ENCODE results near the gene SYNGR1.

SYNGR1 gene

DNA sequence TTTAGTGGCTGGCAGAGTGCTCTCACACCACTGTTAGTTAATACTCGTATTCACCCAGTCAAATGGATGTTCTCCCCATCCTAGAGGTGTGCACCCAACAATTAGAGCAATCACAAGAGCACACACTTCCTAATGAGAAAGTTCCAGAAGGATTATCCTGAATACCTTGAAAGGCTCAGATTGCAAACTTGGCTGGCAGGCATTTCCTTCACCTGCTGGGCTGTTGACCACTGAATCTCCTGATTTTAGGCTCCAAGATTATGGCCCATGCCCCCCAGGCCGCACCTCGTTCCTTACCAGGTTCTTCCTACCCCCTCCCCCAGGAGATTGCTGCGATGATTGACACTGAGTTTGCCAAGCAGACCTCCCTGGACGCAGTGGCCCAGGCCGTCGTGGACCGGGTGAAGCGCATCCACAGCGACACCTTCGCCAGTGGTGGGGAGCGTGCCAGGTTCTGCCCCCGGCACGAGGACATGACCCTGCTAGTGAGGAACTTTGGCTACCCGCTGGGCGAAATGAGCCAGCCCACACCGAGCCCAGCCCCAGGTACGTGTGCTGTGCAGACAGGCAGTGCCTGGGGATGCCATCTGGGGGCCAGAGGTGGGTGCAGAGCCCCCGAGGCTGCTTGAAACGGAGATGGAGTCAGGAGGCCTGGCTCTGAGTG is 76.7 kb downstream of the SYNGR1 start:
- in situ Hi-C loops (cut with MboI; ENCODE audit: low sequenced_read_pairs), result no loop called here

DNA sequence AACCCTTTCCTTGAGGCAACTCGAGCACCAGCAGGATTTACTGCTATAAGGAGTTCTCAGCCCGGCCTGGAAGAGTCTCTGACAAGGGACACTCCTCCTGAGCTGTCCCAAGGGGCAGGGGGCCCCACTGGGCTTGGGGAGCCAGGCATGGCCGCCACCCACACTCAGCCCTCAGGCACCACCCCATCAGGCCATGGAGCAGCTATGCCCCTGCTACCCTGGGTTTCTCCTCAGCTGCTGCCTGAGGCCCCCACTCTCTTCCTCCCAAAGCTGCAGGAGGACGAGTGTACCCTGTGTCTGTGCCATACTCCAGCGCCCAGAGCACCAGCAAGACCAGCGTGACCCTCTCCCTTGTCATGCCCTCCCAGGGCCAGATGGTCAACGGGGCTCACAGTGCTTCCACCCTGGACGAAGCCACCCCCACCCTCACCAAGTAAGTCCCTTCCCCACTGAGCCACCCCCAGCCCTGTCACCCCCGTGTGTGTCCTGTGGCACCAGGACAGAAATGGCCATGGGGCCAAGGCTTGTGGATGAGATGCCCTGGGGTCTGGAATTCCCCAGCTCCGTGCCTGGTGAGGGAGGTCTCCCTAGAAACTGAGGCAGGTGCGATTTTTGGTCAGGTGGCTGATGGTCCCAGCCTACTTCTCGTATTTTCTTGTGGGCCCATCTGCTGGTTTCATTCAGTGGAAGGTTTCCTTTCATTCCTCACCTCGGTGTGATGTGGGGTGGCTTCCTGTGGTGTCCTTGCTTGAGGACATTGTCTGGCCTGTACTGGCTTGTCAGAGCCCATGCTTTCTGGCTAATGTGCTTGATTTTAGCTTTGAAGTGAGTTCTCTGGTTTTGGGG is 78.2 kb downstream of the SYNGR1 start:
- in situ Hi-C loops (cut with MboI; ENCODE audit: low sequenced_read_pairs), result no loop called here

DNA sequence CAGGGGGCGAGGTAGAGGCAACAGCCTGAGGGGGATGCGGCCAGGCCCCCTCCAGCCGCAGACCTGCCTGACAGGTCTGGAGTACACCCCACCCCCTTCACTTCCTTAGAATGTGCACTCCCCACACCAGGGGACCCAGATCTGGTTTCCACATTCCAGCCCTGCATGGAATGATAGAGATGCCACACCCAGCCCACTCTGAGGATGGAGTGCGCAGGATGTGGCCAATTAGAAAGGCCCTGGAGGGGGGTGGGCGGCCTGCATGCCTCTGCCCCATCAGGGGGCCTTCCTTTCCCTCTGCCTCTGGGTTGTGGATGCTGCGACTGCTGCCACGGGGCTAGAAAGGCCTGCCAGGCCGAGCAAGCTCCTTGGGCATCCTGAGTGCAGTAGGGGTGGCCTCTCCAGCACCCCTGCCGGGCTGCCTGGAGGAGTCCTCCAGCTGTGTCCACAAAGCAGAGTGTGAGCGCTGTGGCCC is 78.8 kb downstream of the SYNGR1 start:
- in situ Hi-C loops (cut with MboI; ENCODE audit: low sequenced_read_pairs), result no loop called here

- in situ Hi-C loops (cut with MboI; ENCODE audit: low sequenced_read_pairs), result no loop called here
Observed at GRCh38 chr22:39429186-39429585, 79.4 kb downstream of the SYNGR1 start.

DNA sequence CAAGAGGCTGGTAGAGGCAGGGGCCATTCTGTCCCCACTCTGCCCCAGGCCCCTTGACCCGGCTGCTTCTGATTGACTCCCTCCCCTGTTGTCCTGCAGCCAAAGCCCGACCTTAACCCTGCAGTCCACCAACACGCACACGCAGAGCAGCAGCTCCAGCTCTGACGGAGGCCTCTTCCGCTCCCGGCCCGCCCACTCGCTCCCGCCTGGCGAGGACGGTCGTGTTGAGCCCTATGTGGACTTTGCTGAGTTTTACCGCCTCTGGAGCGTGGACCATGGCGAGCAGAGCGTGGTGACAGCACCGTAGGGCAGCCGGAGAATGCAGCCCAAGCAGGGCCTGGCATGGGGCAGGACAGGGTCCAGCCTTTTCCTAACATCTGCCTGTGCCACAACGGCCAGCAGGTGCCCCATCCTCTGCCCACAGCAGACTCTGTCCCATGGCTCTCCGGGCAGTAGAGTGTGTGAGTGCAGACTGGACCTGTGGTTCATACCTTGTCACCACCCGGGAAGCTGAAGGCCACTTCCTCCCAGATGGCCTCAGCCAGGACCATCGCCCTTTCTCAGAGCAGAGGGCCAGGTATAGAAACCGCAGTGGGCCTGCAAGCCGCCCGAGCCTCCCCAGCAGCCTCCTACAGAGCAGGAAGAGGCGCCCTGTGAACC is 80.3 kb downstream of the SYNGR1 start:
- in situ Hi-C loops (cut with MboI; ENCODE audit: low sequenced_read_pairs), result no loop called here

DNA sequence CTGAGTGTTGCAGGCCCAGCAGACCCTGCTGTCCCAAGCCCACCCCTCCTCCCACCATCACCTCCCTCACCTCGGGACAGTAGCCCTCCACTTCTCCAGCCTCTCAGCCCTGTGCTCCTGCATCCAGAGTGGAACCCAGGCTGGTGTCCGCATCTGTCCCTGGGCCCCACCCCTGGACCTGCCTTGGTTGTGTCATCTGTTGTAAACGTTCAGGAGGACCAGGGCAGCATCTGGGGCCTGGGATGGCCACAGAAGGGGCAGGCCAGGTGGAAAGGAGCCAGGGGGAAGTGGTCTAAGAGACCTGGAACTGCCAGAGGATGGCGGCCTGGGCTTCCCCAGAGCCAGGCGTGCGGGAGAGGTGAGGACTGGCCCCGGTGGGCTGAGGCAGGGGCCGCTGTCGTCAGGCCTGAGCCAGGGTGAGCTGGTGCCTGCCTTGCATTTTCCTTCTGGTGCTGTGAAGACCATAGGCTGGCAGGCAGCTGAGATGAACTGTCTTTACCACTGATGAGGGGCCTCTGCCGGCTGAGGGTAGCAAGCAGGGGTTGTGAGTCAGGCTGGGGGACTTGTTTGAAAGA is 80.9 kb downstream of the SYNGR1 start:
- in situ Hi-C loops (cut with MboI; ENCODE audit: low sequenced_read_pairs), result no loop called here

GRCh38 chr22:39431216-39431801 is 81.5 kb downstream of the SYNGR1 start:
- in situ Hi-C loops (cut with MboI; ENCODE audit: low sequenced_read_pairs), result no loop called here

- in situ Hi-C loops (cut with MboI; ENCODE audit: low sequenced_read_pairs), result no loop called here
Observed at GRCh38 chr22:39431821-39432251, 82.0 kb downstream of the SYNGR1 start.

DNA sequence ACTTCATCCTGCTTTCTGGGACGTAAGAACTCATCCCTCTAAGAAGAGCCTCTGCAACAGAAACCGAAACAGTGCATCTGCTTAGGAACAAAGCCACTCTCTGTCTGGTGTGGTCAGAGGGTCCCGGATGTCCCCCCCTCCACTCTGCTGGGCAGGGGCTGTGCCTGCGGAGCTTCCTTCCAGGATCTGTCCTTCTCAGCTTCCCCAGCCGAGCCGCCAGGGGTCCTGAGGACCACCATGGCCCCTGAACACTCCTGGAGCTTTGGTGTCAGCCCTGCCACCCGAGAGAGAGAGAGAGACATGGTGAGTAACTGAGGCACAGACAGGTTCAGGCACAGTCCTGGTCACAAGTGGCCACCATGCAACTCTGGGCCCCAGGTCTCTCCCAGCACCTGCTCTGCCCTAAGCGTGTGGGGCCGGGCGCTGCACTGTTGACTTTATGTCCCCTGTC is 82.6 kb downstream of the SYNGR1 start:
- in situ Hi-C loops (cut with MboI; ENCODE audit: low sequenced_read_pairs), result no loop called here

DNA sequence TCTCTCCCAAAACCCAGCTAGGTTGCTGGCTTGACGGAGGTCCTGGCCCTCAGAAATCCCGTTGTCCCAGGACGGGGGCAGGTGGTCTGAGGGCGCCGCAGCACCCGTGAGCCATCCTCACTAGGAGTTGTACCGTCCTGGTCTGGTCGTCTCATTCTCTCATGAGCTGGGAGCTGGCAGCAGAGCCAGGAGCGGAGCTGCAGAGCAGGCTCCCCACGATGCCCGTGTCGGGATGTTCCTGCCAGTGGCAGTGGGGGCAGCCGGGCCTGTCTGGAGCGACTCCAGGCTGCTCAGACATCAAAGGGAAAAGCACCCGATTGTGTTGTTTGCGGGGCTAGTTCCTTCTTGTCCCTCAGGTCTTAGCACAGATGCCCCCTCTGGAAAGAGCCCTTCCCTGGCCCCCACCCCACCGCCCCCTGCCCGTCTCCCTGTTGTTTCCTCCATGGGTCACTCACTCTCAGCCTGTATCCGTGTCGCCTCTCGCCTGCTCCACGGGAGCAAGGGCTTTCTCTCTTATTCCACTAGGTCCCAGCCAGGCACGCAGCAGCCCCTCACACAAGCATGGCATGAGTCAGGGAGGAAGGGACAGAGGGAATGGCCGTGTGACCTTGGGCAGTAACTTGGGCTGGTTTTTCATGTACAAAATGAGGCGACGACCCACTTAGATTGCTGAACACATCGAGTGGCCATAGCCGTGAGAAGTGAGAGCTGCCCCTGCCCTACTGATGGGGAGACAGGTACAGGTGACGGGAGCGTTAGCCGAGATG is 83.9 kb downstream of the SYNGR1 start:
- in situ Hi-C loops (cut with MboI; ENCODE audit: low sequenced_read_pairs), result no loop called here

DNA sequence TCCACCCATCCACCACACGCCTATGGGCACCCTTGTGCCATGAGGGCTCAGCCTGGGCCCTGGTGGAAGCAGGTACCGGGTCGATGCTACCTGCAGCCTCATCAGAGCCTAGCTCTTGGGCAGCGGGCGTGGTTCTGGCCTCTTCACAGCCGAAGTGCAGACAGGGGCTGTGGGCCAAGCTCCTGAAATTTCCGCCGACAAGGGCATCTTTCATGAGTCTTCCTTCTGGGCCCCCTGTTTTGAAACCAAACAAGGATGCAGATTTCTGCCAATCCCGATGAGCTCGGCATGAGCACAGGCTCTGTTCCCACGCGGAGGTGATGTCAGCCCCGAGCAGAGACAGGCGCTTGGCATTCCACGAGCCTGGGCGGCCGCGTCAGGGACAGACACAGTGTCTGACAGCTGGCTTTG is 84.5 kb downstream of the SYNGR1 start:
- in situ Hi-C loops (cut with MboI; ENCODE audit: low sequenced_read_pairs), result no loop called here

DNA sequence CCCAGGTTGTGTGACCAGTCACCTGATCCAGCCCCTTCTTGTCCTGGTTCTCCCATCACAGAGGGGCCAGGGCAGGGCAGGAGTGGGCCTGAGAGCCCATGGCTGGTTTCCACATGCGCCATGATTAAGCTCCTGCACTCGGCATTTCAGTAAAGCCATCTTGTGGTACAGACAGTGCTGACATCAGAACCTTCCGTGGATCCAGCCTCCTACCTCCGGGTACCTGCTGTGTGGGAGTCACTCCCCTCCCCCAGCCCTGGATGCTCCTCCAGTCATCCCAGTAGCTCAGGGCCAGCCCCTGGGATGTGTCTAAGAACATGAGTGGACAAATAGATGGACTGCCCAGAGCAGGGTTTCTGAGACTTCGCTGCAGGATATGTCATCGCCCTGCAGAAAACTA is 84.9 kb downstream of the SYNGR1 start:
- in situ Hi-C loops (cut with MboI; ENCODE audit: low sequenced_read_pairs), result no loop called here

Data from hTERT RPE-1 (cell line).